Prostate gland (tissue), 2 donors: ENCODE data around the gene OGDH.

Experiments used
- POLR2A ChIP-seq: fragments of 450-650 bp; IDR thresholded peaks from one replicate; pipeline ENCODE4 v1.6.1; 2016; ENCODE audit warnings: antibody characterized with exemption, mild to moderate bottlenecking
- POLR2AphosphoS5 ChIP-seq: sonication (generic); formaldehyde crosslinking; IDR thresholded peaks from one replicate; pipeline ENCODE4 v1.6.1; 2017; ENCODE audit warnings: antibody characterized with exemption
- TF ChIP-seq, protein P1 (sequence below), 4 experiments: fragments of 200-600 bp in 2 of 4; fragments of 450-650 bp in 2 of 4; sonication (generic) in 2 of 4; IDR thresholded peaks; 1 replicate in 3 of 4; 2 replicates in 1 of 4; pipeline ENCODE4 v1.5.1; 2016 to 2019; ENCODE audit warnings: antibody characterized with exemption in 4 of 4, mild to moderate bottlenecking in 2 of 4, moderate library complexity in 2 of 4

DNA sequence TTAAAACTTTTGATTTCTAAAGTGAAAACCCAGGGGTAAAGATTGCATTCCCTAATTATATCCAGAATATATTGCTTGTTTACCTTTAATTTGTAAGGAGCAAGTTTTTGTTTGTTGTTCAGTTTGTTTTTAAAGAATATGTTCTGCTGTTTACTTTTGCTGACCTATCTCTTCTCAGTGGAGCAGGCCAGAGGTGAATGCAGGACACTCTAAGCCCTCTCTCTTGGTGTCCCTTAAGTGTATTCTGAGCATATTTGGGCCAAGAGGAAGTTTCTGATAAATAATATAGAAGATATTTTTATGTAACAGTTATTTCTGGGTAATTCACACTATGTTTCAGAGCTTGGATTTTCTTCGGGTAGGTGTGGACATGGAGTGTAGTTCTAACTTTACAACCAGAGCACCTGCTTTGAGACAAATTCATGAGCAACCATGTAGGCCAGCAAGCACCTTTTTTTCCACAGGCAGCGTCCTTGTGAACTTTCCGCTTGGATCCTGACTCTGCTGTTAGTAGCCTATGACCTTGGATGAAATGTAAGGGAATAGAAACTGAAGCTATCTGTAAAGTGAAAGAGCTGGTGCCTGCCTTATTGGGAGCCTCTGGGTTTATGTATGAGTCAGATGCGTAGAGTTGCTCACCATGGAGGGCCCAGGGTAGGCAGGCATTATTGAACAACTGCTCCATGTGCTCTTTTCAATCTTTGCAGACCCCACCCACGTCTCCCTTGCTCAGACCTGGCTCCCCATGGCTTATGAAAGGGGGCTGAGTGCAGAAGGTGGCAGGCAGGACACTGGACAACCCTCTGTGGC, 16.1 kb downstream of the OGDH start:
- TF ChIP-seq, protein P1, sequence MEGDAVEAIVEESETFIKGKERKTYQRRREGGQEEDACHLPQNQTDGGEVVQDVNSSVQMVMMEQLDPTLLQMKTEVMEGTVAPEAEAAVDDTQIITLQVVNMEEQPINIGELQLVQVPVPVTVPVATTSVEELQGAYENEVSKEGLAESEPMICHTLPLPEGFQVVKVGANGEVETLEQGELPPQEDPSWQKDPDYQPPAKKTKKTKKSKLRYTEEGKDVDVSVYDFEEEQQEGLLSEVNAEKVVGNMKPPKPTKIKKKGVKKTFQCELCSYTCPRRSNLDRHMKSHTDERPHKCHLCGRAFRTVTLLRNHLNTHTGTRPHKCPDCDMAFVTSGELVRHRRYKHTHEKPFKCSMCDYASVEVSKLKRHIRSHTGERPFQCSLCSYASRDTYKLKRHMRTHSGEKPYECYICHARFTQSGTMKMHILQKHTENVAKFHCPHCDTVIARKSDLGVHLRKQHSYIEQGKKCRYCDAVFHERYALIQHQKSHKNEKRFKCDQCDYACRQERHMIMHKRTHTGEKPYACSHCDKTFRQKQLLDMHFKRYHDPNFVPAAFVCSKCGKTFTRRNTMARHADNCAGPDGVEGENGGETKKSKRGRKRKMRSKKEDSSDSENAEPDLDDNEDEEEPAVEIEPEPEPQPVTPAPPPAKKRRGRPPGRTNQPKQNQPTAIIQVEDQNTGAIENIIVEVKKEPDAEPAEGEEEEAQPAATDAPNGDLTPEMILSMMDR (IDR thresholded peaks at IDR 0.05): no peak
- TF ChIP-seq POLR2AphosphoS5 (no peak), POLR2A (no peak)
